K562 (cell line): Measurements from ENCODE around the gene SLC43A1. TPM values are rescaled to one million over a fixed set of nuclear protein-coding genes. Genes with fewer than 3 reads are reported as not detected.

ENCODE experiments used
- CBFA2T3 ChIP-seq: fragments of 450-650 bp; IDR thresholded peaks from 2 replicates; pipeline ENCODE4 v1.6.1; 2017
- ETV6 ChIP-seq, 3 experiments: fragments of 150-350 bp in 1 of 3; sonication (generic) in 1 of 3; formaldehyde crosslinking in 1 of 3; IDR thresholded peaks; 2 replicates each; pipeline versions ENCODE4 v1.6.1 to v1.8.0; 2014 to 2022; ENCODE audit warnings: borderline replicate concordance in 2 of 3, low read depth in 2 of 3, antibody characterized with exemption in 1 of 3, low read length in 1 of 3, mild to moderate bottlenecking in 1 of 3, missing genetic modification reagents in 1 of 3
- HDGF ChIP-seq: fragments of 450-650 bp; IDR thresholded peaks from 2 replicates; pipeline ENCODE4 v1.6.1; 2016
- KLF10 ChIP-seq: fragments of 250-450 bp; sonication (Bioruptor Pico); IDR thresholded peaks from 2 replicates; pipeline ENCODE4 v1.6.1; 2021; ENCODE audit warnings: matching md5 sums
- L3MBTL2 ChIP-seq: fragments of 450-650 bp; IDR thresholded peaks from 2 replicates; pipeline ENCODE4 v1.6.1; 2016; ENCODE audit warnings: mild to moderate bottlenecking, moderate library complexity
- MEIS2 ChIP-seq: fragments of 450-650 bp; IDR thresholded peaks from 2 replicates; pipeline ENCODE4 v1.6.1; 2014; ENCODE audit warnings: mild to moderate bottlenecking; ENCODE audit not compliant: partially characterized antibody
- MLLT1 ChIP-seq, 2 experiments: fragments of 450-650 bp; IDR thresholded peaks; 2 replicates each; pipeline ENCODE4 v1.6.1; 2016
- MTA2 ChIP-seq: fragments of 450-650 bp; IDR thresholded peaks from 2 replicates; pipeline ENCODE4 v1.6.1; 2016; ENCODE audit warnings: low read depth
- NR0B1 ChIP-seq: fragments of 450-650 bp; IDR thresholded peaks from one replicate; pipeline ENCODE4 v1.6.1; 2018; ENCODE audit warnings: mild to moderate bottlenecking, moderate library complexity; ENCODE audit not compliant: partially characterized antibody
- PURB ChIP-seq: sonication (generic); formaldehyde crosslinking; IDR thresholded peaks from 2 replicates; pipeline ENCODE4 v1.9.0; 2021; ENCODE audit warnings: low read depth, mild to moderate bottlenecking, missing genetic modification reagents
- STAT5A ChIP-seq: IDR thresholded peaks from 2 replicates; pipeline ENCODE4 v1.6.1; 2012; ENCODE audit warnings: low read length, inconsistent platforms, borderline replicate concordance
- TAF15 ChIP-seq: fragments of 200-400 bp; formaldehyde crosslinking; IDR thresholded peaks from 2 replicates; pipeline ENCODE4 v1.6.1; 2017; ENCODE audit warnings: mild to moderate bottlenecking, low read depth, low read length, moderate library complexity
- TBL1XR1 ChIP-seq, 2 experiments: IDR thresholded peaks; 2 replicates each; pipeline ENCODE4 v1.6.1; 2012; ENCODE audit warnings: improper control_type of control experiment in 2 of 2, low read length in 2 of 2, mild to moderate bottlenecking in 1 of 2
- TBP ChIP-seq: optimal IDR thresholded peaks from 2 replicates; pipeline ENCODE3; 2011; ENCODE audit warnings: low read depth, low read length, improper control_type of control experiment
- TCF3 ChIP-seq: sonication (generic); formaldehyde crosslinking; IDR thresholded peaks from 2 replicates; pipeline ENCODE4 v1.4.0; 2020; ENCODE audit warnings: mild to moderate bottlenecking, missing genetic modification reagents
- TFE3 ChIP-seq: fragments of 450-650 bp; formaldehyde crosslinking; IDR thresholded peaks from 2 replicates; pipeline ENCODE4 v1.4.0; 2020; ENCODE audit warnings: mild to moderate bottlenecking, mixed read lengths
- U2AF2 ChIP-seq: fragments of 200-400 bp; formaldehyde crosslinking; optimal IDR thresholded peaks from 2 replicates; pipeline ENCODE3; 2017; ENCODE audit warnings: low read depth, mild to moderate bottlenecking, low read length
- ZNF586 ChIP-seq: fragments of 450-650 bp; formaldehyde crosslinking; conservative IDR thresholded peaks from 2 replicates; pipeline ENCODE4 v1.4.0; 2020; ENCODE audit warnings: mild to moderate bottlenecking, moderate library complexity
- polyA plus RNA-seq, 8 experiments: library from polyadenylated mRNA; depleted of rRNA in 4 of 8; stranded (reverse) in 5 of 8; unstranded in 3 of 8; fragments of >200 nt; fragmentation: Nextera tagmentation in 2 of 8; fragmentation: Illumina TruSeq in 1 of 8; extraction: Ambion mirVana in 2 of 8; extraction: Trizol in 1 of 8; gene quantifications; 2 replicates each; pipeline versions ENCODE4 v1.2.1 to v1.2.3, GENCODE V29; 2011 to 2014; ENCODE audit warnings: inconsistent platforms in 1 of 8, missing spikeins in 1 of 8
- total RNA-seq, 7 experiments: library from RNA; depleted of rRNA in 6 of 7; stranded (reverse); fragments of >200 nt in 6 of 7; fragmentation: Illumina TruSeq in 2 of 7; extraction: Trizol in 2 of 7; gene quantifications; 2 replicates each; pipeline versions ENCODE4 v1.2.1 to v1.2.3, GENCODE V29; 2011 to 2021; ENCODE audit warnings: low replicate concordance in 1 of 7

SLC43A1 gene
- total and polyA plus RNA-seq, 9 of the 15 experiments (the other 6 are each of a cell fraction or from before 2014, with no cell fraction given), result 2.6 to 41.8 (median 24.6) TPM

- TF ChIP-seq CBFA2T3, result peak; percentile 37
- no peak for TF ChIP-seq MLLT1 (IDR thresholded peaks at IDR 0.05)
- peak; percentile 20 for TF ChIP-seq TBP
- no peak for TF ChIP-seq PURB (CRISPR knock-in tag)
- TF ChIP-seq ETV6 (IDR thresholded peaks at IDR 0.05; ENCODE audit: borderline replicate concordance in 1 of 2, low read depth in 2 of 2, low read length in 1 of 2), result no peak
- no peak for TF ChIP-seq ETV6 (CRISPR knock-in tag; IDR thresholded peaks at IDR 0.05; ENCODE audit: borderline replicate concordance)
- TF ChIP-seq STAT5A, result peak; percentile 22; the same call in 1 of the 2 replicates
- TF ChIP-seq TFE3, result no peak
- no peak for TF ChIP-seq TAF15
- no peak for TF ChIP-seq MTA2
- 0 out of 2 replicates have a peak, but pooled peaks have one; percentile 44 for TF ChIP-seq HDGF
- no peak for TF ChIP-seq U2AF2
- TF ChIP-seq TCF3 (CRISPR knock-in tag), result peak; percentile 14; the same call in 1 of the 2 replicates
- peak; percentile 24; the same call in 1 of the 2 replicates for TF ChIP-seq L3MBTL2
- peak; percentile 10 for TF ChIP-seq MEIS2
- TF ChIP-seq NR0B1, result no peak
- TF ChIP-seq KLF10 (CRISPR knock-in tag), result no peak
- peak in 1 of 2 experiments; percentile 30; a peak in 1 of 4 replicates for TF ChIP-seq TBL1XR1 (IDR thresholded peaks at IDR 0.05; ENCODE audit: low read length in 2 of 2)
- no peak for TF ChIP-seq ZNF586 (CRISPR knock-in tag)
Measured at GRCh38 chr11:57512646-57513451, 2.7 kb downstream of the SLC43A1 start (continued).
